Activated CD4-positive, alpha-beta T cell treated with anti-CD3 and anti-CD28 coated beads for 36 hours (primary cell): Measurements from ENCODE around the gene FKBP1C. TPM values are rescaled to one million over a fixed set of nuclear protein-coding genes. Genes with fewer than 3 reads are reported as not detected.
"Not testable (repeated sequence)": the region's sequence is repeated elsewhere in the genome, so short reads cannot be mapped to it uniquely, and the experiment has no call there.

ENCODE experiments used
- ATAC-seq: fragments of 200-7000 bp; cut with Tn5 transposase; one replicate; pipeline ENCODE4 v1.10.0; 2021; ENCODE audit warnings: mild to moderate bottlenecking, moderate library complexity
- CTCF ChIA-PET: fragments of 350-600 bp; sonication (Branson Sonifier 250); formaldehyde crosslinking; loops from one replicate; lab custom pipeline; 2021; ENCODE audit warnings: antibody characterized with exemption; lab: Charles Lee
- POLR2A ChIA-PET: fragments of 350-600 bp; sonication (Branson Sonifier 250); formaldehyde crosslinking; loops from one replicate; lab custom pipeline; 2021; ENCODE audit warnings: antibody characterized with exemption, inconsistent platforms; lab: Charles Lee
- DNase-seq: peaks from one replicate; pipeline ENCODE4 v3.0.0-alpha.2; 2020
- H3K27ac Mint-ChIP-seq: one replicate; pipeline ENCODE4 v1.8.0; 2021; ENCODE audit warnings: mixed read lengths
- H3K27me3 Mint-ChIP-seq: one replicate; pipeline ENCODE4 v1.8.0; 2021; ENCODE audit warnings: mixed read lengths
- H3K36me3 Mint-ChIP-seq: one replicate; pipeline ENCODE4 v1.8.0; 2021; ENCODE audit warnings: low read depth, mixed read lengths
- H3K4me1 Mint-ChIP-seq: one replicate; pipeline ENCODE4 v1.8.0; 2021; ENCODE audit warnings: mixed read lengths
- H3K4me3 Mint-ChIP-seq: one replicate; pipeline ENCODE4 v1.8.0; 2021; ENCODE audit warnings: mild to moderate bottlenecking, moderate library complexity, mixed read lengths
- H3K9me3 Mint-ChIP-seq: one replicate; pipeline ENCODE4 v1.8.0; 2021; ENCODE audit warnings: low read depth, mixed read lengths
- intact Hi-C, 2 experiments: fragments of 100-400 bp; cut with DNase I in 1 of 2; cut with micrococcal nuclease in 1 of 2; formaldehyde crosslinking; loops; one replicate each; pipeline versions ENCODE4 v1.14.2 to v1.15.1; 2022 to 2024; cut with DNase I, micrococcal nuclease
- total RNA-seq, 2 experiments: library from RNA; stranded (reverse); gene quantifications; one replicate each; pipeline ENCODE4 v1.2.3, GENCODE V29; 2021

The FKBP1C gene
- 1 to 10 TPM in 1 of 2 experiments, under 1 TPM in 1; 0.94 to 2.0 TPM for total RNA-seq

- H3K4me3 Mint-ChIP-seq = not testable (repeated sequence)
Measured at GRCh38 chr6:63211343-63211742, at the start of gene FKBP1C. FKBP1C (plus strand) TSS chr6:63211469.

DNA sequence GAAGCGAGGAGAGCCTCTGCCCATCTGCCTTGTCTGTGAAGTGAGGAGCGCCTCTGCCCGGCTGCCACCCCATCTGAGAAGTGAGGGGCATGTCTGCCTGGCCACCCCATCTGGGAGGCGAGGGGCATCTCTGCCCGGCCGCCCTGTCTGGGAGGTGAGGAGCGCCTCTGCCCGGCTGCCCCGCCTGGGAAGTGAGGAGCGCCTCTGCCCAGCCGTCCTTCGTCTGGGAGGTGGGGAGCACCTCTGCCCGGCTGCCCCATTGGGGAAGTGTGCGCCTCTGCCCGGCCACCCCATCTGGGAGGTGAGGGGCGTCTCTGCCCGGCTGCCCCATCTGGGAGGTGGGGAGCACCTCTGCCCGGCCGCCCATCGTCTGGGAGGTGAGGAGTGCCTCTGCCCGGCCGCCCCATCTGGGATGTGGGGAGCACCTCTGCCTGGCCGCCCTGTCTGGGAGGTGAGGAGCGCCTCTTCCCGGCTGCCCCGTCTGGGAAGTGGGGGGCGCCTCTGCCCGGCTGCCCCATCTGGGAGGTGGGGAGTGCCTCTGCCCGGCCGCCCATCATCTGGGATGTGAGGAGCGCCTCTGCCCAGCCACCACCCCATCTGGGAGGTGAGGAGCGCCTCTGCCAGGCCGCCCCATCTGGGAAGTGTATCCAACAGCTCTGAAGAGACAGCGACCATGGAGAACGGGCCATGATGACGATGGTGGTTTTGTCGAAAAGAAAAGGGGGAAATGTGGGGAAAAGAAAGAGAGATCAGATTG is 47.0 kb upstream of the FKBP1C start:
- DNase-seq, H3K4me1 Mint-ChIP-seq, POLR2A ChIA-PET, H3K36me3 Mint-ChIP-seq, H3K4me3 Mint-ChIP-seq, H3K9me3 Mint-ChIP-seq, CTCF ChIA-PET, H3K27me3 Mint-ChIP-seq, intact Hi-C loops, ATAC-seq, H3K27ac Mint-ChIP-seq: not testable (repeated sequence)

More at GRCh38 chr6:63211343-63211742, at the start of gene FKBP1C:
- H3K27me3 Mint-ChIP-seq, POLR2A ChIA-PET, intact Hi-C loops, CTCF ChIA-PET, ATAC-seq, DNase-seq, H3K27ac Mint-ChIP-seq, H3K36me3 Mint-ChIP-seq, H3K4me1 Mint-ChIP-seq: not testable (repeated sequence)
- H3K9me3 Mint-ChIP-seq = peaks cover 21% of the 10 kb centered on the region

- no peak for ATAC-seq
- no peak overlapping the region for H3K27ac Mint-ChIP-seq
- peaks cover 6% of the 10 kb centered on the region for H3K9me3 Mint-ChIP-seq
- no peaks in the 10 kb centered on the region for H3K36me3 Mint-ChIP-seq
- H3K4me1 Mint-ChIP-seq = no peaks in the 10 kb centered on the region
- H3K4me3 Mint-ChIP-seq = no peak overlapping the region
- DNase-seq = no peak
- CTCF ChIA-PET = no interaction called here
- no peaks in the 10 kb centered on the region for H3K27me3 Mint-ChIP-seq
- POLR2A ChIA-PET = no interaction called here
- intact Hi-C loops = no loop called here
Measured at GRCh38 chr6:63174173-63174572, 37.1 kb upstream of the FKBP1C start.

GRCh38 chr6:63176181-63176580 is 35.1 kb upstream of the FKBP1C start:
- Mint-ChIP-seq H3K27ac (no peak overlapping the region), H3K9me3 (peaks cover 2% of the 10 kb centered on the region), H3K27me3 (no peaks in the 10 kb centered on the region), H3K4me3 (no peak overlapping the region), H3K4me1 (no peaks in the 10 kb centered on the region), H3K36me3 (no peaks in the 10 kb centered on the region)
- ATAC-seq = no peak
- DNase-seq = no peak
- ChIA-PET CTCF (no interaction called here), POLR2A (no interaction called here)
- intact Hi-C loops = no loop called here

- intact Hi-C loops = no loop called here
- DNase-seq (no peak), ATAC-seq (no peak)
- no peak overlapping the region for H3K27ac Mint-ChIP-seq
- H3K9me3 Mint-ChIP-seq = no peaks in the 10 kb centered on the region
- CTCF ChIA-PET = no interaction called here
- no peaks in the 10 kb centered on the region for H3K36me3 Mint-ChIP-seq
- H3K4me3 Mint-ChIP-seq = no peak overlapping the region
- H3K27me3 Mint-ChIP-seq = no peaks in the 10 kb centered on the region
- no peaks in the 10 kb centered on the region for H3K4me1 Mint-ChIP-seq
- POLR2A ChIA-PET = no interaction called here
Measured at GRCh38 chr6:63180367-63180766, 30.9 kb upstream of the FKBP1C start.

DNA sequence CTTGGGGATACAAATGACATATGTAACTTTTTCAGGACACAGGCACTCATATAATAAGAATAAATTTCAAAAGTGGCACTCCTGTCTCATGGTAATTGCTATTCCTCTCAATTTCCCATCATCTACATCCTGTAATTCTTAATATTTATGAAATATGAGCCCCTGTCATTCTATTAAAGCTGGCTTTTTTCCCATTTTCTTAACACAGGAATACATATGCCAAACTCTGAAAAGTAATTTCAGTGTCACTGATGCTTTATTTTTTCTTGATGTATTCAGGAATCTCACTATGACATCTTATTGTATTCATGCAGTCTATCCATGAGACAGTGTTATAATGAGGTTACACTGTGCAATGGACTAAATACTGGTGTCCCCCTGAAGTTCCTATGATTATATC is 24.3 kb upstream of the FKBP1C start:
- no peak overlapping the region for H3K27ac Mint-ChIP-seq
- intact Hi-C loops = no loop called here
- H3K27me3 Mint-ChIP-seq = no peaks in the 10 kb centered on the region
- H3K4me3 Mint-ChIP-seq = no peak overlapping the region
- H3K9me3 Mint-ChIP-seq = no peaks in the 10 kb centered on the region
- no peaks in the 10 kb centered on the region for H3K4me1 Mint-ChIP-seq
- no peak for ATAC-seq
- DNase-seq = no peak
- ChIA-PET CTCF (no interaction called here), POLR2A (no interaction called here)
- H3K36me3 Mint-ChIP-seq = no peaks in the 10 kb centered on the region

- Mint-ChIP-seq H3K36me3 (no peaks in the 10 kb centered on the region), H3K4me3 (no peak overlapping the region), H3K27me3 (no peaks in the 10 kb centered on the region), H3K9me3 (no peaks in the 10 kb centered on the region), H3K27ac (no peak overlapping the region), H3K4me1 (no peaks in the 10 kb centered on the region)
- ChIA-PET CTCF (no interaction called here), POLR2A (no interaction called here)
- intact Hi-C loops = no loop called here
- ATAC-seq = no peak
- no peak for DNase-seq
Measured at GRCh38 chr6:63188828-63189227, 22.4 kb upstream of the FKBP1C start.

DNA sequence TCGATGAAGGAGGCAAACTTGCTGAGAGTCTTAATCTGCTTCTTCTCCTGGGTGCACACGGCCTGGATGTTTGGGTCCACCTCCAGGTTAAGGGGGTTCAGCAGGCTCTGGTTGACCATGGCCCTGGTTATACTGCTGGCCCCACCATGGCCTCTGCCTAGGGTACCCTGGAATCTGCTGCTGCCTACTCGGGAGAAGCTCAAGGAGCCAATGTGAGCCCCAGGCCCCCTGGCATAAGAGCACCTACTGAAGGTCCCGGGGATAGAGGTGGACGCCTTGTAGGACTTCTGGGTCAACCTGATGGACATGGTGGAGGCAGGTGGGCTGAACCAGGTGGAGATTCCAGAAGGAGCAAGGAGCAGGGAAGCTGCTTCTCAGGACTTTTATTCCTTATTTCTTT is 17.9 kb upstream of the FKBP1C start:
- Mint-ChIP-seq H3K4me1 (no peaks in the 10 kb centered on the region), H3K27ac (no peak overlapping the region), H3K27me3 (no peaks in the 10 kb centered on the region), H3K4me3 (no peak overlapping the region), H3K9me3 (peaks cover 2% of the 10 kb centered on the region), H3K36me3 (no peaks in the 10 kb centered on the region)
- ChIA-PET CTCF (no interaction called here), POLR2A (no interaction called here)
- ATAC-seq (no peak), DNase-seq (no peak)
- intact Hi-C loops = no loop called here

DNA sequence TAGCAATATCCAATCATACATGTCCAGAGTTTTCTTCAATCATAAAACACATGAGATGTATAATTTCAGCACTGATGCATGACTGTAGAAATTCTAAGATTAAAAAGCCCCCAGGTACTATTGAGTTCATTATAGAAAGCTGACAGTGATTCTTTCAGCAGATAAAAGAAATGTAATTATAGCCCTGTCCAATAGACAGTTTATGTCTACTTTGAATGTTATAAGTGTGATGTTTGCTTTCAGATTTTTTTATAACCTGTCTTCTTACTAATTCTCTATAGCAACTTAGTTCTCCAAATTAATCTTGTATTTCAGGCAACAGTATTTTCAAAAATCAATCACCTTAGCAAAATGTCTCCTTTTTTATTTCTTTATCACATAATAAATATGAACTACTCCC is 13.5 kb upstream of the FKBP1C start:
- Mint-ChIP-seq H3K27ac (no peak overlapping the region), H3K36me3 (no peaks in the 10 kb centered on the region), H3K4me1 (no peaks in the 10 kb centered on the region), H3K27me3 (no peaks in the 10 kb centered on the region), H3K9me3 (peaks cover 5% of the 10 kb centered on the region), H3K4me3 (no peak overlapping the region)
- intact Hi-C loops = no loop called here
- ChIA-PET POLR2A (no interaction called here), CTCF (no interaction called here)
- DNase-seq = no peak
- ATAC-seq = no peak

DNA sequence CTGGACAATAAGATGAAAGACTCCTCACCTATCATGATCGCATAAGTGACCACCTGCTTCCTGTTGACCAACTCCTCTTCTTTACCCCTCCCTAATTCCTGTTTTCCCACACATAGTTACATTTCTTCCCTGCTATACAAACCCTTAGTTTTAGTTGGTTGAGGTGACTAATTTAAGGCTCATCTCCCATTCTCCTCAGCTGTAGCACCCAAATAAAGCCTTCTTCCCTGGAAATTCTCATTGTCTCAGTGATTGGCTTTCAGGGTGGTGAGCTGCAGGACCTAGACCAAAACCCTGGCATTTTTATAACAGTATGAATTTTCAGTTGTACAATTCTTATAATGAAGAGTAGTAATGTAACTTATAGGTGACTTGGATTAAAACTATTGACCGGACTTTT is 2.1 kb downstream of the FKBP1C start:
- H3K27me3 Mint-ChIP-seq = no peaks in the 10 kb centered on the region
- H3K4me1 Mint-ChIP-seq = no peaks in the 10 kb centered on the region
- ATAC-seq (no peak), DNase-seq (no peak)
- ChIA-PET CTCF (no interaction called here), POLR2A (no interaction called here)
- H3K27ac Mint-ChIP-seq = no peak overlapping the region
- peaks cover 3% of the 10 kb centered on the region for H3K36me3 Mint-ChIP-seq
- intact Hi-C loops = no loop called here
- peaks cover 16% of the 10 kb centered on the region for H3K9me3 Mint-ChIP-seq
- H3K4me3 Mint-ChIP-seq = no peak overlapping the region

DNA sequence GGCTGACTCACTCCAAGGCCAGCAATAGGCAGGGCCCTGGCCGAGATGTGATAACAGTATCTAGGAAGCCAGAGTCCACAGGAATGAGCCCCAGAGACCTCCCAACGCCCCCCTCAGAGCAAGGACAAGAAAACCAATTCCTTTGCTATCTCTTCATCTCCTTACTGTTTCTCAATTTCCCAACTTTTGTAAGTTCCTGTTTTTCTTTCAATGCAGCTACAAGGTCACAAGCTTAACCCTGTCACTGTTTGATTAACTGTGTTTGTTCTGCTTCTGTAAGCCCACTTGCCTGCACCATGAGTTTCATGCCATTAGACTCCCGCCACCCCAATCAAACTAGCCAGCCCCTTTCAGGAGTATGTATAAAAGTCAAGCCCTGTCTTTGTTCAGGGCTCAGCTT is 3.5 kb downstream of the FKBP1C start:
- no peak overlapping the region for H3K27ac Mint-ChIP-seq
- peaks cover 16% of the 10 kb centered on the region for H3K9me3 Mint-ChIP-seq
- H3K27me3 Mint-ChIP-seq = no peaks in the 10 kb centered on the region
- DNase-seq (no peak), ATAC-seq (no peak)
- H3K4me3 Mint-ChIP-seq = no peak overlapping the region
- intact Hi-C loops = no loop called here
- no peaks in the 10 kb centered on the region for H3K4me1 Mint-ChIP-seq
- ChIA-PET POLR2A (no interaction called here), CTCF (no interaction called here)
- H3K36me3 Mint-ChIP-seq = peaks cover 3% of the 10 kb centered on the region

DNA sequence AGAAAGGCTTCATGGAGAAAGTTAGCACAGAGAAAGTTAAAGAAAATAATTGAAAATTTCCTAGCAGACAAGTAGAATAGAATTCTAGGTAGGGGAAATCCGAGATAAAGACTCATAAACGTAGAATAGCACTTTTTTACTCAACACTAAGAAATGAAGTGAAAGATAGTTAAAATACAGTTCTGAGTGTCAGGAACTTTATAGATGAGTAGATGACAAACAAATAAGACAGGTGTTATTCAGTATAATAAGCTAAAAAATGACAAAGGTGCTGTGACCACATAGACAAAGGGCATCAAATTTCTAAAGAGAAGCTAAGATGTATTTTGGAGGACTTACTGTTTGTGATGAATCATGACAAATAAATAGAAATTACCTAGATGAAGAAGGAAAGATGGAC is 12.9 kb downstream of the FKBP1C start:
- Mint-ChIP-seq H3K36me3 (no peaks in the 10 kb centered on the region), H3K9me3 (no peaks in the 10 kb centered on the region), H3K4me1 (no peaks in the 10 kb centered on the region), H3K4me3 (no peak overlapping the region), H3K27me3 (no peaks in the 10 kb centered on the region), H3K27ac (no peak overlapping the region)
- CTCF ChIA-PET = no interaction called here
- intact Hi-C loops = no loop called here
- POLR2A ChIA-PET = no interaction called here
- ATAC-seq (no peak), DNase-seq (no peak)
